Neutrophil (primary cell): Measurements from ENCODE around the gene SP1.
A peak's percentile ranks its signal among the peaks of the same experiment; 100 is the strongest.
"Not testable (repeated sequence)": the region's sequence is repeated elsewhere in the genome, so short reads cannot be mapped to it uniquely, and the experiment has no call there.

Experiments
- H3K27ac ChIP-seq: fragments of 200-600 bp; sonication (generic); 2 replicates; pipeline ENCODE4 v1.5.1; 2016; ENCODE audit warnings: mild to moderate bottlenecking, moderate library complexity
- H3K27me3 ChIP-seq: fragments of 200-600 bp; sonication (generic); 2 replicates; pipeline ENCODE4 v1.6.0; 2016; ENCODE audit warnings: mild to moderate bottlenecking
- H3K36me3 ChIP-seq: fragments of 200-600 bp; sonication (generic); 2 replicates; pipeline ENCODE4 v1.5.1; 2017
- H3K4me1 ChIP-seq, 2 experiments: fragments of 200-600 bp in 1 of 2; sonication (generic) in 1 of 2; 1 replicate in 1 of 2; 2 replicates in 1 of 2; pipeline versions ENCODE4 v1.5.1 to v1.6.1; 2013 to 2016; ENCODE audit warnings: low read depth in 1 of 2, low read length in 1 of 2, mild to moderate bottlenecking in 1 of 2, moderate library complexity in 1 of 2; ENCODE audit not compliant: control insufficient read depth in 1 of 2, insufficient read depth in 1 of 2
- H3K4me3 ChIP-seq, 2 experiments: fragments of 200-600 bp in 1 of 2; sonication (generic) in 1 of 2; 1 replicate in 1 of 2; 2 replicates in 1 of 2; pipeline ENCODE4 v1.5.1; 2013 to 2016; ENCODE audit warnings: low read depth in 1 of 2, low read length in 1 of 2, mild to moderate bottlenecking in 1 of 2, moderate library complexity in 1 of 2
- H3K9me3 ChIP-seq: fragments of 200-600 bp; sonication (generic); 2 replicates; pipeline ENCODE4 v1.5.1; 2016
- CTCF ChIP-seq: fragments of 200-600 bp; sonication (generic); IDR thresholded peaks from 2 replicates; pipeline ENCODE4 v1.5.1; 2016; ENCODE audit warnings: antibody characterized with exemption

The SP1 gene

GRCh38 chr12:53380104-53380793 is at the start of gene SP1:
SP1 (plus strand) TSS chr12:53380176; CDS start chr12:53380292, 116 bp downstream.
- H3K36me3 ChIP-seq, result peaks cover 38% of the 10 kb centered on the region
- H3K4me1 ChIP-seq, result peaks cover 50 to 55% of the 10 kb centered on the region in 2 experiments
- H3K27me3 ChIP-seq, result no peaks in the 10 kb centered on the region
- H3K27ac ChIP-seq, result peak within 1 kb of the TSS; percentile 100
- peak; percentile 39 for TF ChIP-seq CTCF
- H3K4me3 ChIP-seq, result peak within 1 kb of the TSS; percentile 74 to 78
- no peaks in the 10 kb centered on the region for H3K9me3 ChIP-seq

- no peak for TF ChIP-seq CTCF
- Histone ChIP-seq H3K36me3 (no peaks in the 10 kb centered on the region), H3K4me1 (peaks cover 6 to 7% of the 10 kb centered on the region in 2 experiments), H3K27me3 (peaks cover 89% of the 10 kb centered on the region), H3K27ac (no peak overlapping the region), H3K9me3 (no peaks in the 10 kb centered on the region), H3K4me3 (no peak overlapping the region)
These were observed 49.3 kb upstream of the SP1 start for GRCh38 chr12:53330671-53331070.

- not testable (repeated sequence) for H3K27ac ChIP-seq, H3K4me1 ChIP-seq, H3K9me3 ChIP-seq, H3K4me3 ChIP-seq, H3K36me3 ChIP-seq
- H3K27me3 ChIP-seq, result peaks cover 89% of the 10 kb centered on the region
These were observed 47.6 kb upstream of the SP1 start for GRCh38 chr12:53332339-53332738.

GRCh38 chr12:53332744-53333143 is 47.2 kb upstream of the SP1 start:
- peaks cover 0 to 6% of the 10 kb centered on the region in 2 experiments for H3K4me1 ChIP-seq
- no peaks in the 10 kb centered on the region for H3K9me3 ChIP-seq
- no peak overlapping the region for H3K4me3 ChIP-seq
- TF ChIP-seq CTCF, result no peak
- no peak overlapping the region for H3K27ac ChIP-seq
- no peaks in the 10 kb centered on the region for H3K36me3 ChIP-seq
- peaks cover 89% of the 10 kb centered on the region for H3K27me3 ChIP-seq

- no peaks in the 10 kb centered on the region for H3K9me3 ChIP-seq
- H3K27me3 ChIP-seq, result peaks cover 89% of the 10 kb centered on the region
These were observed 46.7 kb upstream of the SP1 start for GRCh38 chr12:53333289-53333688.

More at GRCh38 chr12:53333289-53333688, 46.7 kb upstream of the SP1 start:
- Histone ChIP-seq H3K36me3 (no peaks in the 10 kb centered on the region), H3K4me3 (no peak overlapping the region), H3K4me1 (peaks cover 0 to 6% of the 10 kb centered on the region in 2 experiments), H3K27ac (no peak overlapping the region)
- no peak for TF ChIP-seq CTCF
